HL-60/S4 treated with phorbol 12-myristate 13-acetate at 8.2 ng/mL for 4 days and 3 days (cell line): ENCODE data around the gene ZBTB7C.

Source experiments
- in situ Hi-C: fragments of 300-500 bp; cut with MboI; formaldehyde crosslinking; loops from 2 replicates; pipeline ENCODE4 v1.15.0; 2022; ENCODE audit warnings: low sequenced_read_pairs

ZBTB7C gene

DNA sequence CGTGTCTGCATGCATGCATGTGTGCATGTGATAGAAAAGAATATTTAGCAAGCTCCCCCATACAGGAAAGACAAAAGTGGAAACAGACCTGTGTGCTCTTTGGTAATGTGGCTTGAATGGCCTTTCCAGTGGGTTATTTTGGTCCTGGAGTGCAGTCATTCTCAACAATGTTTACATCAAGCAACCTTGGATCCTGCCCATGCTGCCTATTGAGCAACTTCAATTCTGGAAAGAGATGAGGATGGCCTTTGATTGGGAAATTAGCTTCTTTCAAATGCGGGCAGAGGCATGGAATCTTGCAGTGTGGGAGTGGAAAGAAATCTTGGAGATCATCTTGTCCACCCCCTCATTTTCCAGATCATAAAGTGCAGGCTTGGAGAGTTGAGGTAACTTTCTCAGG is 391.5 kb downstream of the ZBTB7C start:
- in situ Hi-C loops: loop anchor here (25.0 kb wide), 1 partner anchor 230 kb away; no protein-coding TSS in a partner anchor

DNA sequence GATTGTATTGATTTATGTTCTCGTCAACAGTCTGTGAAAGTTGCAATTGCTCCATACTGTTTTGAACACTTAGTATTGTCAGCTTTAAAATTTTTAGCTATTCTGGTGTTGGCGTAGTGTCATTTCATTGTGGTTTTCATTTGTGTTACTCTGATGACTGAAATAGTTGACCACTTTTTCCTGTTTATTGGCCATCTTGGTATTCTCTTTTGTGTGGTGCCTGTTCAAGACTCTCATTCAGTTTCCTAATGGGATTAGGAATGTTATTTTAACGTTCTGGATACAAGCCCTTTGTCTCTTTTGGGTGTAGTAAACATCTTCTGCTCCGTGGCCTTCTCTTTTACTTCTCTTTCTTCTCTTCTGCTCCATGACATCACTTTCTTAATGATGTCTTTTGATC is 396.0 kb downstream of the ZBTB7C start:
- in situ Hi-C loops: loop anchor here (25.0 kb wide), 1 partner anchor 226 kb away; no protein-coding TSS in a partner anchor

DNA sequence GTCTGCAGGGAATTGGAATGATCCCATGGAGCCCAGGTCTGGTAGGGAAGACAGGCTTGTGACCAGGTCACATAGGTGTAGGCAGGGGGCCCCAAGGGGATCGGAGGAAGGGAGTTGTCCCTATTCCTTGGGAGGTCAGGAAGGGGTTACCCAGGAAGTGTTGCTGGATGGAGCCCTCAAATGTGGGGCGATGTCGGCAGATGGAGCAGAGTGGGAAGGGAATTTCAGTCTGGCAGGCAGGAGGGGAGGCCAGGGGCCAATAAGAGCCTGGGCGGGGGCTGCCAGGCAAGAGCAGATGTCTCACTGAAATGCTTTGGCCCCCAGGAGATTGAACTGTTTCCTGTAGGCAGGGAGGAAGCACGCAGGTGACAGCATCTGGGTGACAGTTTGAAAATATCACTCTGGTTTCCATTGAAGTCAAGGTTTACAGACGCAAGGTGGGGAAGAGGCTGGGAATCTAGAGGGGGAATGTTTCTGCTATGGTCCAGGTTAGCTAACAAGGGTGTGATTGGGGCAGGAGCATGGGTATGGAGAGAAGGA is 397.2 kb downstream of the ZBTB7C start:
- in situ Hi-C loops: loop anchor here (25.0 kb wide), 1 partner anchor 225 kb away; no protein-coding TSS in a partner anchor

DNA sequence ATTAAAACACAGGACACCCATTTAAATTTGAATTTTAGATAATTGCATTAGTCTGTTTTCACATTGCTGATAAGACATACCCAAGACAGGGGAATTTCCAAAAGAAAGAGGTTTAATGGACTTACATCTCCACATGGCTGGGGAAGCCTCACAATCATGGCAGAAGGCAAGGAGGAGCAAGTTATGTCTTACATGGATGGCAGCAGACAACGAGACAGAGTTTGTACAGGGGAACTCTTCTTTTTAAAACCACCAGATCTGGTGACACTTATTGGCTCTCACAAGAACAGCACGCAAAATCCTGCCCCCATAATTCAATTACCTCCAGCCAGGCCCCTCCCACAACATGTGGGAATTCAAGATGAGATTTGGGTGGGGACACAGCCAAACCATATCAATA is 398.9 kb downstream of the ZBTB7C start:
- in situ Hi-C loops: loop anchor here (25.0 kb wide), 1 partner anchor 223 kb away; no protein-coding TSS in a partner anchor

DNA sequence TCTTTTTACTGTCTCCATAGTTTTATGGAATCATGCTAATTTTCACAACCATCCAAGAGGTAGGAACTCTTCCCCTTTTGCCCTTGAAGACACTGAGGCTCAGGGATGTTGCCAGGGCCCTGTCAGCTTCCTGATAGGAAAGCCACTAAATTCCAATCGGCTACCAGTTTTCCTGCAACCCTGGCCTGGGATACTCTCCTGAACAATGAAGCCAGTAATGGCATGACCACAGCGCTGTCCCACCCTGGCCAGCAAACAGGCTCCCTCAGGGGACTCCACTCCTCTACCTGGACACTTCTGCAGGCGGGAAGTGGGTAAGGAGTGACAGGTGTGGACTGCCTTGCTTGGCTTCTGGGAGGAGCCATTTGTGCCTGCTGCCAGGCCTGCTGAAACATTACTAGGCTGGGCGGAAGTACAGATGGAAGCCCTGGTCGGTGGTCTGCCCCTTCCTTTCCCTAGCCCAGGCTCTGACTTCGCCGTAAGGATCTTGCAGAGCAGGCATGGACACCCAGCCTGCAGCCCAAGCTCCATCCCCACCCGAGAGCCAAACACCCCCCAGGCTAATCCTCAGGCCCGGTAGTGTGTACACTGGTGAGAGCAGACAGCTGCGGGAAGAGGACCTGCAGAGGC is 400.0 kb downstream of the ZBTB7C start:
- in situ Hi-C loops: loop anchor here (25.0 kb wide), 1 partner anchor 222 kb away; no protein-coding TSS in a partner anchor

DNA sequence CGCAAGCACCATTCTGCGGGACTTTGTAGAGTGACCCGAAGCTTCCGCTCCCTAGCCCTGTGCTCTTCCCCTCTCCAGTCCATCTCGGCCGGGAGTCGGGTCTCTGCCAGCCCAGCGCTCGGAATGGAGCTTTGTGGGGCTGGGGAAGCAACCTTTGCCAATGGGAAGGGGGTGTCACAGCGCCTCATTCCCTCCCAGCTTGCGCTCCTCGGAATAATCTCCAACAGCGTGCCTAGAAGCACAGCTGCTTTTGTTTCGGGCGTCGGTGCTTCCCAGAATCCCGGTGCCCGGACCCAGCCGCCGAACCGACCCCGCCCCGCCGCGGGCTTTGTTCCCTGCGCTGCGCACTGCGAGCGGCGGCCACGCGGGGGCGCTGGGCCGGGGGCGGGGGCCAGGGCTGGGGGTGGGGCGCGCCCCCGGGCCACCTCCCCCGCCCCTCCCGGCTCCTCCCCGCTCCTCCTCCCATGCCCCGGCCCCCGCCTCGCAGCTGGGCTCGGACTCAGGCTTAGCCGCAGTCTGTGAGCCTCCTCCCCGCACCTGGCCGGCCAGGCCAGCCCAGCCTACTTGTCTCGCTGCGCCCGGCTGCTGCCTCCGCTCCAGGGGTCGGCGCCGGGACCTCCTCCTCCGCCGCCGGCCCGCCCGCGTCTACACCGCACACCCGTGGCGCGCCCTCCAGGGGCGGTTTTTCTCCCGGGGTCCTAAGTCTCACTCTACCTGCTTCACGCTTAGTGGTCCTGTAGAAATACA is 401.1 kb downstream of the ZBTB7C start:
- in situ Hi-C loops: loop anchor here (25.0 kb wide), 1 partner anchor 221 kb away; no protein-coding TSS in a partner anchor

DNA sequence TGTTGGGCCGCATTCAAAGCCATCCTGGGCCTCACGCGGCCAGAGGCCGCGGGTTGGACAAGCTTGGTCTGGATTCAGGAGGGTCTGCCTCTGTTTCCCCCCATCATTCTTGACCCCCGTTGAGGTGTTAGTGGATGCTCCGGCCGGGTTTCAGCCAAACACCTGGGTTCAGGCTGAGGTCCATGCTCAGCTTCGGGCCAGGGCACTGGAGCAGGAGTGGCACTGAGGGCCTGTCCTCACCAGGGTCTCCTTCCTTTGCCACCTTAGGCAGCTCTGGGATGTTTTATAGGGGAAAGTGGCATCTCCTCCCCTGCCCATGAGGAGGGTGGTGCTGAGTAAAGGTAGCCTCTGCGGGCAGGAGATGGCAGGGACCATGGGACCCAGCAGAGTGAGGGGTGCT is 401.8 kb downstream of the ZBTB7C start:
- in situ Hi-C loops: loop anchor here (25.0 kb wide), 1 partner anchor 220 kb away; no protein-coding TSS in a partner anchor

DNA sequence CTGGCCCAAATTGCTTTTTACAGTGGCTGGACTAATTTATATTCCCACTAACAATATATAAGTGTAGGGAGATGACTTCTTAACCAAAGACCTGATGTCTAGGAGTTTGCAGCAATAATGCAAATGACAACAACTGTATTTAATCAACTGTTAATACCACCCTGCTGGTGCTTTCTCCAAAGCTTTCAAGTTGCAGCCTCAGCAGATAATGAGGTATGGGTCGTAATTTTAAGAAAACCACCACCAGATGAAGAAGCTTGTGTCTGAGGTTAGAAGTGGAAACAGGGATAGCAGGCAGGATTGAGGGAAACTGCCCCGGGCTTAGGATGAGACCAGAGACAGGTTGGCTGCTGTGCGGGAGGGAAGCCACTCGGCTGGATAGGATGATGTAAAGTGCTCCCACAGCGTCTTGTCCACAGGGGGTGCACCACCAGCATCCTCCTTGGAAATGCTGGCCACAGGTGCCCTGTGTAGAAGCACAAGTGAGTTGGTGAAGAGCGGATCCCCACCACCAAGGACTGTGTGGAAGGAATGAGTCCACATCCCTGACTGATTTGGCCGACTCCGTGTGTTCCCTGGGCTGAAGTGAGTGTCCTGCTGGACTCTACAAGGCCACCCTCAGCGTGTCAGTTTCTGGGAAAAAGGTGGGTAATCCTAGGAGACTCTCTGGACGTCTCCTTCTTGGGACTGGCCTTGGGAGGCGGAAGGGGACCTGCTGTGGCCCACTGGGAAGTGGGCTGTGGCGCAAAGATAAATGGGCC is 402.6 kb downstream of the ZBTB7C start:
- in situ Hi-C loops: loop anchor here (25.0 kb wide), 1 partner anchor 219 kb away; no protein-coding TSS in a partner anchor

DNA sequence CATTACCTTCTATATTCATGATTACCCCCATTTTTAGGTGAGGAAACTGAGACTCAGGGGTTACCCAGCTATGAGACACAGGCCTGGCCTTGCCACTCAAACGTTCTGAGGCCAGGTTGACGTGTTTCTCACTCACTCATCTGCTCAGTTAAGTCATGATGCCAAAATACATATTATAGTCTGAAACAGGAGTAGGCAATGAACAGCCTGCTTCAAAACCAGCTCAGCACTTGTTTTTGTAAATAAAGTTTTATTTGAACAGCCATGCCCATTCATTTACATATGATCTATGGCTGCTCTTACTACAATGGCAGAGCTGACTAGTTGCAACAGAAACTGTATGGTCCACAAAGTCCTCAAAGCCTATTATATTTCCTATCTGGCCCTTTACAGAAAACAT is 404.6 kb downstream of the ZBTB7C start:
- in situ Hi-C loops: loop anchor here (25.0 kb wide), 1 partner anchor 217 kb away; no protein-coding TSS in a partner anchor

DNA sequence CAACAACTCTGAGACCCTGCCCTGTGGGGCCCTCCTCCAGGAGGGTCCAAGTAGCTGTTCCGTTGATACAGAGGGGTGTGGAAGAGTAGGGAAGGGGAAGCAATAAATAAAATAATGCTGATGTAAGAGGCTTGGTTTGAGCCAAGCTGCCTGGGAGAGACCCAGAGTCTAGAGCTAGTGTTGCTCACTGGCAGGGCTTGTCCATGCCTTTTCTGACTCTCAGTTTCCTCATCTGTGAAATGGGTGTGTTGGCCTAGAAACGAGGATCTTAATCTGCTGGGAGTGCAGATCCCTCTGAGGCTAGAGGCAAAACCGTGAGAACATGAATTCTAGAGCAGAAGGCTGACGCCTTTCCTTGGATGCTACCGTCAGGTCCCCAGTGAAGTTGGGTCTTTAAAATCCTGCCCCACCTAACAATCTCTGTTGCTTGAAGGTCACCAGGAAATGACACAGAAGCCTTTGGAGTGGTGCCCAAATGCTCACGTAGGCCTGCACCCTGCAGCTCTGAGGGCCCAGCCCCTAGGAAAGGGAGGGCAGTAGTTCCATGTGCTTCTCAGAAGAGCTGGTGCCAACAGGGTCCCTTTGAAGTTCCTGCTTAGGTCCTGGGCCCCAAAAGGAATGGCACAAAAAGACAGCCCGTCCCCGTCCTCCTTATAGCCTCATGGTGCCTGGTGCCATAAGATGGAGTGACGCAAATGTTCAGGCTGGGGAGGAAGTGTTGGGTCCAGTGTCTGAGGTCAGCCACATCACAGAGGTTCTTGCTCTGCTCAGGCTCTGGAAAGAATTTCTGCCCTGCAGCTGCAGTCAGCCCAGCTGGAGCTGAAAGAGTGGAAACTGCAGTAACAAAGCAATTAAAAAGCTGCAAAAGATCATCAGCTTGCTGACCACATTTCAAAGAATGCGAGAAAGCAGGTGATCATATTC is 405.5 kb downstream of the ZBTB7C start:
- in situ Hi-C loops: loop anchor here (25.0 kb wide), 1 partner anchor 216 kb away; no protein-coding TSS in a partner anchor

DNA sequence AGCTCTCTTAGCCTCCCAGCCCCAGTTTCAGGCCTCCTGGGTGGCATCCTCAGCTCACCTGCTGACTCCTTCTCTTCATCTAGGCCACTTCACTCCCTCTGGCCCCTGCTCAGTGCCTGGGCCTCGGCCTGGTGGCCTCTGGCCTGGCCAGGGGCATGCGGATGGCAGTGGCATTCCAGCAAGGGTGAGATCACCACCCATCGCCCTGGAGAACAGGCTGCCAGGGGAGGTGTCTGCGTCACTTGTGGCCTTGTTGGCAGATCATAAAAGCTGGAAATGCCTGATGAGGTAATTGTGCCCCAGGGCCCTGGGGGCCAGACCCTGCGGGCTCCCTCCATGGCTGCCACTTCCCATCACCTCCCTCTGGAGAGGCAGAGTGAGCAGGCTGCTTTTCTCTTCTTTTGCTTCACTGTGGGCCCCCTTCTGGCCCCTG is 406.2 kb downstream of the ZBTB7C start:
- in situ Hi-C loops: loop anchor here (25.0 kb wide), 1 partner anchor 216 kb away; no protein-coding TSS in a partner anchor

DNA sequence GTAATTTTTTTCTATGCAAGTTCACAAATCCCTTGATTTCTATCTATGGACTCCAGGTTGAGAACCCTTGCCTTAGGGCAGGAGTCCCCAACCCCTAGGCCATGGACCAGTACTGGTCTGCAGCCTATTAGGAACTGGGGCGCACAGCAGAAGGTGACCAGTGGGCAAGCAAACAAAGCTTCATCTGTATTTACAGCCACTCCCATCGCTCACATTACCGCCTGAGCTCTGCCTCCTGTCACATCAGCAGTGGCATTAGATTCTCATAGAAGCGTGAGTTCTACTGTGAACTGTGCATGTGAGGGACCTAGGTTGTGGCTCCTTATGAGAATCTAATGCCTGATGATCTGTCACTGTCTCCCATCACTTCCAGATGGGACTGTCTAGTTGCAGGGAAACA is 408.5 kb downstream of the ZBTB7C start:
- in situ Hi-C loops: loop anchor here (25.0 kb wide), 1 partner anchor 213 kb away; no protein-coding TSS in a partner anchor

DNA sequence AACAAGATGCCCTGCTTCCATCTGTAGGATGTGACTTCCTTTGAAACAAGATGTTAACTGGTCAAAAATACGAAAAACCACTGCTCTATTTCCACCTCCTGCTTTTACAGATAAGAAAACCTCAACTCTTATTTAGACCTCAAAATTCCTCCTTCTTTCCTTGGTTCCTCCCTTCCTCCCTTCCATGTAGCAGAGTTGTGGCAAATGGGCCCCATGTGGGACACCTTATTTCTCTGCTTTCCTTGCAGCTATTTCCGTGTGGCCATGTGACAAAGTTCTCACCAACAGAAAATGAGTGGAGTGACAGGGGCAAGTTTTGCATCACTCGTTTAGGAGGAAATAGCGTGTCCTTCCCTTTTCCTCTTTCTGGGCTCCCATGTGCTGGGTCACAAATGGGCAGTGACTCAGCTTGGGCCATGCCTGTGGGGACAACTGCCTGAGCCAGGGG is 409.4 kb downstream of the ZBTB7C start:
- in situ Hi-C loops: loop anchor here (25.0 kb wide), 1 partner anchor 213 kb away; no protein-coding TSS in a partner anchor

DNA sequence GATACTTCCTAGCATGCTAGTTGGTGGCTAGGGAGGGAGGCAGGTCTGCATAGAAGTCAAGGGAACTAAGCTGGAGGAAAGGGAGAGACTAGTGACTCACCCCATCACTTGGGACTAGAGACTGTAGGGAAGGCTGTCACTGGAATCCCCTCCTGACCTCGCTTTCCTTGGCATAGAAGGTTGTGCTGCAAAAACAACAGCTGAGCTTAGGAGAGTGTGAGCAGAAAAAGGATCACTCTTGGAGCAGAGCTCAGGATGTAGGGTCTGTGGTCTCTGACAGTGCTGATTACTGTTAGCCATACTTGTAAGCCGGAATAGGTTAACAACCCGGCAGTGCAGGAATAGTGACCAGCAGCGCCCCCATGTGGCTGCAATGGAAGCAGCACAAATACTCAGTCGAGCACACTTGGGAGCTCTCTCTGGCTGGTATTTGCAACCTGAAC is 411.8 kb downstream of the ZBTB7C start:
- in situ Hi-C loops: no loop called here

DNA sequence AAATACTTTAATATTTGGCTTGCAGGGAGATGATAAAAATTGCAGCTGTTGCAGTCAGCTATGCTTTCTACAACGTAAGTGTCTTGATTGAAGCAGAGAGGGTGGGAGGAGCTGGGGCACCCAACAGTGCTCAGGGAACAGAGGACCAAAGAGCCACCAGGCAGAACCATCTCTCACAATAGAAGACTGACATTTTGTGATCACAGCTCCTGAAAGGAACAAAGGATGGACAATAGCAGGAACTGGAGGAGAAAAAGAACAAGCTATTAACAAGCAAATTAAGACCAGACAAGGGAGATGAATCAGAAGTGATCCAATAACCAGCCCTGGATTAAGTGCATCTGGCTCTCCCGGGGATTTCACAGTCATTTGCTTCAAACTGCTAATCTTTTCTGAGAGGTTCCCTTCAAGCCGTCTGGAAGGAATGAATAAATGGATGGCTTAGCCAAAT is 413.1 kb downstream of the ZBTB7C start:
- in situ Hi-C loops: no loop called here

DNA sequence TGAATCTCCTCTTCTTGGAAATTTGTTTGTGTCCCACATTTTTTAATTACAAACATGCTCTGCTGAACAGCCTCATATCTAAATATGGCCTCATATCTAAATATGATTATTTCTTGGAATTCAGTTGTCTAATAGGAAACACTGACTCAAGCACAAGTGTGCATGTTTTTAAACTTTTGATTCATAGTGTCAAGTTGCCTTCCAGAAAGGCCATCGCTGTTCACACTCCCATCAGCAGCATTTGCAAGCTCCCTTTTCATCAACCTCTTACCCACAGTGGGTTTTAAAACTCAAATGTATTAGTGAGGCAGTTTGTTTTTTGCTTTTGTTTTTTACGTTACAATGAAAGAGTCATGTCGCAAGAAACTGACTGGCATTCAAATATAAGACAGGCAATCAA is 413.5 kb downstream of the ZBTB7C start:
- in situ Hi-C loops: no loop called here

DNA sequence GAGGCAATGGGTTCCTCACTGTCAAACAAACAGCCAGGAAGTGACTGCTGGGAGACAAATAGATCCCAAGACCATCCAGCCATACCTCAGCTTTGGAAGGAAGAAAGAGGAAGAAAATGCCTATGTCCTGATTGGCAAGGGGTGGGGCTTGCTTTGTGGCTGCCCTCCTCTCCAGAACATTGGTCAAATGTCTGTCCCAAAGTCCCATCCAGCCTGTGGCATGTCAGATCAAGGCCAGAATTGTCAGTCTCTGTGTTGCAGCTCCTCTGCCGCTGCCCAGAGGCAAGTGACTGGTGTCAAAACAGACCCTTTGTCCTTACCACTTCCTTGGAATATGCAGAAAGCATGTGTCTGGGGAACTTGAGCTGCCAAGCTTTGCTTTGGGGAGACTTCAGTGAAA is 415.8 kb downstream of the ZBTB7C start:
- in situ Hi-C loops: no loop called here

DNA sequence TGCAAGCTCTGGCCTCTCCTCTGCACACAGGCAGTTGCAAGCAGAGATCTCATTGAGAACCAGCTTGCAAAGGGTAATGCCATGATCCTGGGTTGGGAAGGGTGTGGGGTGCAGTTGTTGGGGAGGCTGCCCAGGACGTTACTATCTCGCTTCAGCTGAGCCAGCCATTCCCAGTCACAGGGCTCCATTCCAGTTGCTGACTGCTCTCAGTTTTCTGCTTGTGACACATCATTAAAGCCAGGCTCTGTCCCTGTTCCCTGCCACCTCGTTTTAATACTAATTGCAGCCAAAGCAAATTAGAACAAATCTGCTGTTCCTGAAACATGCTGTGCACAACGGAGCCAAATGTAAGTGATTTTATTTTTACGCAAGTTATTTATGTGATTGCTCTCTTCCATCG is 416.2 kb downstream of the ZBTB7C start:
- in situ Hi-C loops: no loop called here

DNA sequence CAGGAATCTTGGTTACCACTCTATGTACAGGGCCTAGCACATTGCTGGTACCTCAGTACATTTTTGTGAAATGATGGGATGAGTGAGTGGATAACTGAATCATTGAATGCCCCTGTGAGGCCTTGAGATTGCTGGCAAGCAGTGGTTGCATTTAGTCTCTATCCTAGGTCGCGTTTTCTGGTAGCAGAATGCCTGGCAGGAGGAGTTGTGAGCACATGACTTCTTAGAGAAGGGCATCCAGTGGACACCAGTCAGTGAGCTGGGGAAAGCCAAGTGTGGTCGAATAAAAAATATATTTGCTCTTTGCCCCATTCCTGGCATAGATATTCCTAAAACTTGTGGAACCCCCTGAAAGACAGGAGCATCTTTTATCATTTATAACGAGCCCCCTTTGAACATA is 416.9 kb downstream of the ZBTB7C start:
- in situ Hi-C loops: no loop called here
